ENCODE data around the gene ATG4C.

ATG4C gene

GRCh38 chr1:62906428-62906886, 122.5 kb downstream of the ATG4C start:
- no peak for DNase-seq

- DNase-seq = no peak
These were observed 124.3 kb downstream of the ATG4C start for GRCh38 chr1:62908168-62908695.

GRCh38 chr1:62912028-62912638, 128.2 kb downstream of the ATG4C start:
- no peak for DNase-seq

Measured in stimulated activated CD8-positive, alpha-beta memory T cell treated with anti-CD3 and anti-CD28 coated beads, Interleukin-4, amount 100 ng/mL, for 48 hours (primary cell).